ENCODE results near the gene PCNX3. TPM values are rescaled to one million over a fixed set of nuclear protein-coding genes. Genes with fewer than 3 reads are reported as not detected.

PCNX3 gene
- total RNA-seq, 3 donors from 2014 or later (not counting 1 experiment from before 2014, with no cell fraction given), result 101 to 105 (median 102) TPM

- WGBS (ENCODE audit: insufficient coverage), result 93% methylated on average over 7 of the region's 10 CpGs
- intact Hi-C loops (cut with micrococcal nuclease), result loop anchor here (10.0 kb wide), 1 partner anchor 219 kb away; no protein-coding TSS in a partner anchor
- H3K27me3 ChIP-seq (ENCODE audit: control insufficient read depth, insufficient read depth, low read length), result no peaks in the 10 kb centered on the region
- DNase-seq (no peak), ATAC-seq (no peak)
- TF ChIP-seq CTCF (IDR thresholded peaks at IDR 0.05), result no peak
- H3K9me3 ChIP-seq (ENCODE audit: control insufficient read depth, insufficient read depth, low read length), result no peaks in the 10 kb centered on the region
- Mint-ChIP-seq H3K36me3 (no peaks in the 10 kb centered on the region), H3K27me3 (ENCODE audit: low read depth in 2 of 2) (no peaks in the 10 kb centered on the region), H3K9me3 (no peaks in the 10 kb centered on the region), H3K4me1 (peaks cover 27 to 56% of the 10 kb centered on the region in 2 donors), H3K27ac (peak overlapping the region; percentile 74 to 81), H3K4me3 (no peak overlapping the region)
- no peak overlapping the region for H3K4me3 ChIP-seq (ENCODE audit: low read length)
- H3K27ac ChIP-seq (ENCODE audit: low read length), result no peak overlapping the region
- H3K4me1 ChIP-seq (ENCODE audit: control insufficient read depth, insufficient read depth, low read length), result peaks cover 27% of the 10 kb centered on the region
- peaks cover 52% of the 10 kb centered on the region for H3K36me3 ChIP-seq (ENCODE audit: control insufficient read depth, insufficient read depth, low read length)
Observed at GRCh38 chr11:65583589-65583988, 32.0 kb upstream of the PCNX3 start.

GRCh38 chr11:65584106-65584505 lies 31.5 kb upstream of the PCNX3 start:
- Mint-ChIP-seq H3K27ac (peak overlapping the region in 1 of 2 donors; percentile 74), H3K9me3 (no peaks in the 10 kb centered on the region), H3K4me3 (no peak overlapping the region), H3K27me3 (ENCODE audit: low read depth in 2 of 2) (no peaks in the 10 kb centered on the region), H3K4me1 (peaks cover 29 to 56% of the 10 kb centered on the region in 2 donors), H3K36me3 (no peaks in the 10 kb centered on the region)
- TF ChIP-seq CTCF (IDR thresholded peaks at IDR 0.05), result no peak
- intact Hi-C loops (cut with micrococcal nuclease), result loop anchor here (10.0 kb wide), 1 partner anchor 219 kb away; no protein-coding TSS in a partner anchor
- H3K27me3 ChIP-seq (ENCODE audit: control insufficient read depth, insufficient read depth, low read length), result no peaks in the 10 kb centered on the region
- DNase-seq, result no peak
- peaks cover 32% of the 10 kb centered on the region for H3K4me1 ChIP-seq (ENCODE audit: control insufficient read depth, insufficient read depth, low read length)
- 57% methylated on average over 8 of the region's 8 CpGs for WGBS (ENCODE audit: insufficient coverage)
- ATAC-seq, result no peak
- H3K27ac ChIP-seq (ENCODE audit: low read length), result no peak overlapping the region
- H3K4me3 ChIP-seq (ENCODE audit: low read length), result no peak overlapping the region
- H3K9me3 ChIP-seq (ENCODE audit: control insufficient read depth, insufficient read depth, low read length), result no peaks in the 10 kb centered on the region
- peaks cover 52% of the 10 kb centered on the region for H3K36me3 ChIP-seq (ENCODE audit: control insufficient read depth, insufficient read depth, low read length)

GRCh38 chr11:65584723-65585171 lies 30.8 kb upstream of the PCNX3 start:
- Mint-ChIP-seq H3K9me3 (no peaks in the 10 kb centered on the region), H3K36me3 (no peaks in the 10 kb centered on the region), H3K27ac (no peak overlapping the region), H3K27me3 (ENCODE audit: low read depth in 2 of 2) (no peaks in the 10 kb centered on the region), H3K4me3 (no peak overlapping the region), H3K4me1 (peaks cover 29 to 55% of the 10 kb centered on the region in 2 donors)
- WGBS (ENCODE audit: insufficient coverage), result 95% methylated on average over 46 of the region's 46 CpGs
- ATAC-seq (no peak), DNase-seq (no peak)
- intact Hi-C loops (cut with micrococcal nuclease), result loop anchor here (10.0 kb wide), 1 partner anchor 220 kb away; no protein-coding TSS in a partner anchor
- H3K27me3 ChIP-seq (ENCODE audit: control insufficient read depth, insufficient read depth, low read length), result no peaks in the 10 kb centered on the region
- TF ChIP-seq CTCF (IDR thresholded peaks at IDR 0.05), result no peak
- H3K27ac ChIP-seq (ENCODE audit: low read length), result no peak overlapping the region
- H3K9me3 ChIP-seq (ENCODE audit: control insufficient read depth, insufficient read depth, low read length), result no peaks in the 10 kb centered on the region
- no peak overlapping the region for H3K4me3 ChIP-seq (ENCODE audit: low read length)
- peaks cover 39% of the 10 kb centered on the region for H3K4me1 ChIP-seq (ENCODE audit: control insufficient read depth, insufficient read depth, low read length)
- peaks cover 47% of the 10 kb centered on the region for H3K36me3 ChIP-seq (ENCODE audit: control insufficient read depth, insufficient read depth, low read length)

All from natural killer cell (primary cell).